ENCODE measurements around the gene ZNF514. TPM values are rescaled to one million over a fixed set of nuclear protein-coding genes. Genes with fewer than 3 reads are reported as not detected.

ZNF514 gene
- total RNA-seq: 8.7 and 14.0 TPM in 2 replicates

DNA sequence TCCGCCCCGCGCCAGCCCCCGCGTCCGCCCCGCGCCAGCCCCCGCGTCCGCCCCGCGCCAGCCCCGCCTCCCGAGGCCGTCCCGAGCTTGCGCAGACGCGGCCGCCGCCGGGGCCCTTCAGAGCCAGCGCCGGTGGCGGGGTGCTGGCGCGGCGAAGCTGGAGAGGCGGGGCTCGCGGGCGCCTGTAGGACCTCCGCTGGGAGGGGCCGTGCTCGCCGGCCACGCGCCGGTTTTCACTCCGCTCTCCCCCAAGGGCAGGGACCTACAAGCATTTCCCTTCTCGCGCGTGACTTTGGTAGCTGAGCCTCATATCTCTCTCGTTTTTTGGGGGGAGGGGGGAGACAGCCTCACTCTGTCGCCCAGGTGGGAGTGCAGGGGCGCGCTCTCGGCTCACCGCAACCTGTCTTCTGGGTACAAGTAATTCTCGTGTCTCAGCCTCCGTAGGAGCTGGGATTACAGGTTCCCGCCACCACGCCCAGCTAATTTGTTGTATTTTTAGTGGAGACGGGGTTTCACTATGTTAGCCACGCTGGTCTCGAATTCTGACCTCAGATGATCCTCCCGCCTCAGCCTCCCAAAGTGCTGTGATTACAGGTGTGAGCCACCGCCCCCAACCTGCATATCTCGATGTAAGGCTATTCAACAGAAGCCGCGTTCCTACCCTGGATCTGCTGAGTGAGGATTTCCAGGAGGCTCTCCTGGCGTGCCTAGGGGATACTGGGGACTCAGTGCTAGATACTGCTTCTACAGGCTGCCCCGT is at the start of gene ZNF514:
TSS of gene ZNF514 (minus strand) at position 159 of the 760 bp plus-strand sequence. CDS start 6,595 bp downstream, outside the sequence.
- DNase-seq: peak; percentile 77

DNA sequence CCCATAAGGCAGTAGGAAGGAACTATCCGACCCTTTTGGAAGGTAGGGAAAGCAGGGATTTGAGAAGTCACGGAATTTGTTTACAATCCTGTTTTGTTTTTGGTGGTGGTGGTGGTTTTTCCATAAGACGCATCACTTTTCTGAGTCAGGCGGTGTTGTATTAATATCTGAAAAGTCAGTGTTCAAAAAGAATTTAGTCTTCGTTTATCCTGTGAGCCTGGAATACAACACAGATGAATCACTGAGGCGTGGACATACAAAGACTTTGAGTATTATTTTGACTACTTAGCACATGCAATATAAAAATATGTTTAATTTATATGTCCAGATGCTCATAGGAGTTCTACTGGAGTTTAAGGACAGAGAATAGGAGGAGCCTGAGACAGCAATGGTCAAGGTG is 48.5 kb upstream of the ZNF514 start:
- no peak for DNase-seq

DNA sequence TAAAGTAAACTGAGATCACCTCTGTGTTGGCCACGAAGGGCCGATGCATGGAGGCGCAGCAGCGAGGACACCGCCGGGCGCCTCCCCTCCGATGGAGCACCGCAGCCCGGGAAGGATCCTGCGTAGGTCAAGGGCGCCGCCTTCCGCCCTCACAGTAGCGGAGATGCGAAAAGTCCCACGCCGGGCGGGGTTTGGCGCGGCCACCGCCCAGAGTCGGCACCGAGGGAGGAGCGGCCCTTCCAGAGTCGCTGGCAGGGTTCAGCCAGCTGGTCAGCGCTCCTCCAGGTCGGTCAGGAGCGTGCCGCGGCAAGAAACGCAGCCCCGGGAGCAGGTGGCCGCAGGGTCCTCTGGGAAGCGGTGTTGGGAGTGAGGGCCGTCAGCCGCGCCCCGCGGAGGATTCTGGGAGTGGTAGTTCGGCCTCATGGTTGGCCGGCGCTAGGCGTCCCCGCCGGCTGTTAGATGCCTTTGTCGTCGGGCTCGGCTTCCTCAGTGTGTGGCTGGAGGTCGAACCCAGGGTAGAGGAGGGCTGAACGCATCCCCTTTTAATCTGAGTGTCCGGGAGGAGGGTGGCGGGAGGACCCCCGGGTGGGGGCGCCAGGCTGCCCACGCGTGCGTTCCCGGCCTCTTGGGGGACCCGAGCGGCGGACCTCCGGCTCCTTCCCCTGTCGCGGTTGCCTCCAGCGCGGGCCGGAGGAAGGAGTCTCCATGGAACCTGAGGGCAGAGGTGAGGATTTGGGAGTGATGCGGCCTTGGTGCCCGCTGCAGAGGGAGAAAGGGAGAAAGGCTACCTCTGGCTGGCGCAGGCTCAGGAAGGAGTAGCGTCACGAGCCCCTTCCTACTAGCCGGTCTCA is 47.7 kb upstream of the ZNF514 start, which contains the start of gene ZNF892:
TSS of gene ZNF892 (plus strand) at position 411 of the 851 bp plus-strand sequence. CDS start at position 706, 295 bp downstream.
- DNase-seq: peak; percentile 92

DNA sequence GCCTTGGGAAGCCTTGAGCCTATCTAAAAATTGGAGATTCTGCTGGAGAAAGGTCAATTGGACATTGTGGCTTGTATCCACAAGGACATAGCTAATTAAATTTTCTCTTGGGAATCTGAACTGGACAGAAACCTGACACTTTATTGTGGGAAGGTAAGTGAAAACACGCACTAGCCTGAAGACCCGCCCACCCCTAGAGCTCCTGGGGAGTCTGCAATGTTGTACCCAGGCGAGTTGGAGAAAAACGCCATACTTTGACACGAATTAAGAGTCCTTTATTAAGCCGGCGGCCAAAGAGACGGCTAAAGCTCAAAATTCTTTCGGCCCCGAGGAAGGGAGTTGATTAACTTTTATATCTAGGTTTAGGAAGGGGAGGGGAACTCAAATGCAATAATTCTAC is 46.4 kb upstream of the ZNF514 start:
- no peak for DNase-seq

DNA sequence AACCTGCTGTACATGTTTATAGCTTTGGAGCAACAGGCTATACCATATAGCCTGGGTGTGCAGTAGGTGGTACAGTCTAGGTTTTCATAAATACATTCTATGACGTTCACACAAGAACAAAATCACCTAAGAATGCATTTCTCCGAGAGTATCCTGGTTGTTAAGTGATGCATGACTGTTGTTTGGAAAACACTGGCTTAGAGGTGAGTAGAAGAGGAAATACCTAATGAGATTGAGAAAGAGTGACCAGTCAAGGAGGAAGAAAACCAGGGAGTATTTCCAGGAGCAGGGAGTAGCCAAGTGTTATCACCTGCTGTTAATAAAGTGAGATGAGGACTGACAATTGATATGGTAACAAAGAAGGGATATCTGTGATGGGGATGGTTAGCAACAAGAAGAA is 44.7 kb upstream of the ZNF514 start:
- DNase-seq: no peak

DNA sequence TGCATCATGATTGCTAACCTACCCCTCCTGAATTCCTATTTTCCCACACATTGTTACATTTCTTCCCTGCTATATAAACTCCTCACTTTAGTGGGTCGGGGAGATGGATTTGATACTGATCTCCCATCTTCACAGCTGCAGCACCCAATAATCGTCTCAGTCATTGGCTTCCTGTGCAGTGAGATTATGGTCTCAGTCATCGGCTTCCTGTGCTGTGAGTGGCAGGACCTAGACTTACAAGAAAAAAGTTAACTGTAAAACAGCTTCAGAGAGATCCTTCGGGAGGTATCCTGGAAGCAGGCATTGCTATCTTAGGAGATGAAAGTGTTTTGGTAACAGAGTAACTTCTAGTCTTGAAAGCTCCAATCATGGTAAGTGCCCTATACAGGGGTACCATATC is 44.3 kb upstream of the ZNF514 start:
- DNase-seq: no peak

DNA sequence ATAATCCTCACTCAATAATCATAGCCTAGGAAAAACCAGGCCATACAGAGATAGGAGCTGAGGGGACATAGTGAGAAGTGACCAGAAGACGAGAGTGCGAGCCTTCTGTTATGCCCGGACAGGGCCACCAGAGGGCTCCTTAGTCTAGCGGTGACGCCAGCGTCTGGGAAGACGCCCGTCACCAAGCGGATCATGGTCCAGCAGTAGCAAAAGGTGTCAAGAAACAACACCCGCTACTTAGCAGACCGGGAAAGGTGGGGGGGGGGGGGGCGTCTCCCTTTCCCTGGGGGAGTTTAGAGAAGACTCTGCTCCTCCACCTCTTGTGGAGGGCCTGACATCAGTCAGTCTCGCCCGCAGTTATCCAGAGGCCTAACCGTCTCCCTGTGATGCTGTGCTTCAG is 33.3 kb upstream of the ZNF514 start:
- DNase-seq: peak; percentile 35

DNA sequence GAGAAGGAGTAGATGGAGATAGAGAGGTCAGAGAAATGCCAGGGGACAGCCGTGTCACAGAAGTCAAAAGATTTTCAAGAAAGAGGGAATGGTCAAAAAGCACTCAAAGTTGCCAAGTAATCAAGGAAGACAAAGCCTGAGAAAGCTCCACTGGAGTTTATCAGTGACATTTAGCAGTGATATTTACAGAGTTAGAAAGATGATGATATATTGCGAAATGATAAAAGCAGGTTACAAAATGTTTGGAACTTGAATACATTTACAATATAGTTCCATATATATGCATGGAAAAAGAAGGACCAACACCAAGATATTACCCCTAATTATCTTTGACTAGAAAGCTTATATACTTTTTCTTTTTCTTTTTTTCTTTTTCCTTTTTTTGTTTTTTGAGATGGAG is 26.3 kb upstream of the ZNF514 start:
- no peak for DNase-seq

DNA sequence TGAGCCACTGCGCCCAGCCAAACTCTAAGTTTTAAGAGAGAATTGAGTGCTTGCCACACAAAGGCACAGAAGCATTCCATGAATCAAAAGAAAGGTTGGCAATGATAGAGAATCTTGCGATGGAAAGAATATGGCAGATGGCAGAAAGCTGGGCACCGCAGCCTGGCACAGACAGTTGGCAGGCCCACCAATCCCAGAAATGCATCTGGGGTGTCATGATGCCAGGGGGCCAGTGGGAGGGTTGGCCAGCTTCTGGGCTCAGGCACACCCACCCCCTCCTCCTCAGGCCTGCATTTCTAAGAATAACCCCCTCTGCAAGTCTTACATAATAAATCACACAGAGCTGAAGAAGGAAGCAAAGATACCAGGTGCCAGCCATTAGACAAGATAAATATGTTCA is 25.5 kb upstream of the ZNF514 start:
- no peak for DNase-seq

DNA sequence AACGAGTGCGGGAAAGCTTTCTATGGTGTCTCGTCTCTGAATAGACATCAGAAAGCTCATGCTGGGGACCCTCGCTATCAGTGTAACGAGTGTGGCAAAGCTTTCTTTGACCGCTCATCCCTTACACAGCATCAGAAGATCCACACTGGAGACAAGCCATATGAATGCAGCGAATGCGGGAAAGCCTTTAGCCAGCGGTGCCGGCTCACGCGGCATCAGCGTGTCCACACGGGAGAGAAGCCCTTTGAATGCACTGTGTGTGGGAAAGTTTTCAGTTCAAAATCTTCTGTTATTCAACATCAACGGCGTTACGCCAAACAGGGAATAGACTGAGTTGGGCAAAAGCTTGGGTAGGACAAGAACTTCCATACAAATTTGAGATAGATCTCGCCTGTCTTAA is 22.1 kb upstream of the ZNF514 start:
- DNase-seq: no peak

DNA sequence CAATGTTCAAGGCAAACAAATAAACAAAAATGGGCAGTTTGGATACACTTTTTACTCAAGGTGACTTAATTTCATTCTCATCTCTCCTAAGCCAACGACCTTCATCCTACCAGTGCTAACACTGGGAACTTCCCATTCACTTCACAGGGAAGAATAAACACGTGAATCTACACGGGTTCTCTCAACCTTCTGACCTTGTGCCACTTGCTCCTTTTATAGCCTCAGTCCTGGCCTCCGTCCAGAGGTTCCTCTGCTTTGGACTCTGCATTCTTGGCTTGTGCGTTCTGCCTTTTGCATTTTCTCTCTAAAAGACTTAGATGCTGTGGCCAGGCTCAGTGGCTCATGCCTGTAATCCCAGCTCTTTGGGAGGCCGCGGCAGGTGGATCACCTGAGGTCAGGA is 19.8 kb upstream of the ZNF514 start:
- DNase-seq: no peak

DNA sequence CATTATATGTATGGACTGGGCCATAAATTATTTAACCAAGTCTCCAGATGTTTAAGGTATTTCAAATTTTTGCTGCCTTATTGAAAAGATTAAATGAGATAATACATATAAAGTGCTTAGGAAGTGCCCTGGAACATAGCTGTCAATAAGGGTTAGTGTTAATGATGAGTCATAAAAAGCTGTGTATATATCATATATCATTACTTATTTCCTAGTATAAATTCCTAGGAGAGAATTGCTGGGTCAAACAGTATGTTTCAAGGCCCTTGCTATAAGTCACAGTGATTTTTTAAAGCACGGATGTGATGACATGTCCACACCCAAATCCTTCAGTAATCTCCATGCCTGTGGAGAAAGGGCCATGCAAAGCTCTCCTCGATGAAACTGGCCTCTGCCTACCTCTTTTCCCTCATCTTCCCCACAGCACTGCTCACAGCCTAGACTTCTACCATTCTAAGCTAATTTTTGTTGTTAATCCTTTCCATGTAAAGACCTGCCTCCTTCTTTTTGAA is 14.4 kb upstream of the ZNF514 start:
- DNase-seq: no peak

DNA sequence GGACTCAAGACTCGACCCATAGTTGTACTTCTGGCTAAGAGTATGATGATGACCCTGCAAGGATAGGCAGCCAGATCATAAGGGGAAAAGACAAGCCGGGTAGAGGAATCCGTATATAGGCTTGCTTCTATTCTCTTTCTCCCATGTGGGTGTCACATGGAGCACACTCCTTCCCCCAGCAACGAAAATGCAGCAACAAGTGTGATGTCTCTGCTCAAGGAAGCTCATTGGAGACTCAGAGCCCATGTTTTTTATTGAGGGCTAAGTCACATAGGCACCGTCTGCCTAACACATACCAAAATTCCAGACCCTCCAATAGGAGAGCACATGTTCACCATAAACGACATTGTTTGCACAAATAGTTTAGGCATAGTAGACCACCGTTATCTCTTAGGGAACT is 12.3 kb upstream of the ZNF514 start:
- no peak for DNase-seq

DNA sequence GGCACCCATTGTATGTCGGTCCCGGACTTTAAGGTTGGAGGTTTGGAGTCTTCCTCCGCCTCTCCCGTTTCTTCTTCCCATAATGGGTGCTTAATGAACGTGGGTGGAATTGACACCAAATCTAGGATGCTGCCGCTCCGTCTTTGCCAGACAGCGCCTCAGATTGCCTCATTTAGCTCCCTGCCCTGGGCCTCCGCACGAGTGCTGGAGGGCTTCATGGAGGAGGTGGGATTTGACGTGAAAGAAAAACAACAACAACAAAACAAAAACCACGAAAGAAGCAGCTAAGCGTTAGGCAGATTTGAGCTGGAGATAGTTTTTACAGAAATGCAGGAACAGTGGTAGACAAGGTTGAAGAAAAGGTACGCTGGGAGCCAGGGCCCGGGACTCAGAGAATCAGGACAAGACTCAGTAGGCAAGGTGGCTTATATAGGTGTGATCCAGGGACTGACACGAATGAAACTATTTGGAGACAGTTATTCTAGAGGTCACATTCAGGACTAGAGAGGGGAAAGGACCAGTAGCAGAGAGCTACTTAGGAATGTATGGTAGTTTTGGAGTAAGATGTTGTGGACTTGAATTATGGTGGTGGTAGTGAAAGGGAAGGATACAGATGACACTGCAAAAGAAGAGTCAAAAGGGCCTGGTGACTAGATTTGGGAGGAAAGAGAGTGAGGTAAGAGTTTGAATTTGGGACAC is 6.6 kb upstream of the ZNF514 start:
- DNase-seq: no peak

DNA sequence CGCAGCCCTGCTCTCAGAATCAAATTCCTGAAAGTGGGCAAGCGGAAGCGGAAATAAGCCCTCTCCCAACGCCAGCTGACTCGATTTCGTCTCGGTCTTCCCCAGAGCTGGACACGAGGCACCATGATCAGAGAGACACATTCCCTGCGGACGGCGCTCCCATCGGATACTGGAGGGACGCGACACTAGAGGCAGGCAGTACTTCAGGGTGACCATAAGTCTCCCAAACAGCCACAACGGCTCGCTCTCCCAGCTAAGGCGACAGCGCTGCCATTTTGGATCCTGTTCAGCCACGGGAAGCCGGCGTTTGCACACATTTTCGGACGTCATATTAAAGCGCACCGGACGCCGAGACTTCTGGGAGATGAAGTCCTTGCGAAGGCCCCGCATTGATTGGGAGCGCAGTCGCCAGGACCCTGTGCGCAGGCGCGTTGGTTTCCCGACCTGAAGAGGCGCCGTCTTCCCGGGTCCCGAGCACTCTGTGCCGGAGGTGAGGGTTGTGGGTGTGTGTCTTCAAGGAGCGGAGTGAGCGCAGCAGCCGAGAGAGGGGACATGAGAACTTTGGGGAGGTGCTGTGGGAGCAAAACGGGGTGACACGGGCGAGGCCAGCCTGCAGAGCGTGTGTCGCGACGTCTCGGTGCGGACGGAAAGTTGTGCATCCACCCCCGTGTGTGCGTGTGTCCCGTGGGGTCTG is 5.9 kb upstream of the ZNF514 start, which contains the start of gene ZNF2:
TSS of gene ZNF2 (plus strand) at position 439 of the 694 bp plus-strand sequence. CDS start 10,418 bp downstream, outside the sequence.
- peak; percentile 99 for DNase-seq

DNA sequence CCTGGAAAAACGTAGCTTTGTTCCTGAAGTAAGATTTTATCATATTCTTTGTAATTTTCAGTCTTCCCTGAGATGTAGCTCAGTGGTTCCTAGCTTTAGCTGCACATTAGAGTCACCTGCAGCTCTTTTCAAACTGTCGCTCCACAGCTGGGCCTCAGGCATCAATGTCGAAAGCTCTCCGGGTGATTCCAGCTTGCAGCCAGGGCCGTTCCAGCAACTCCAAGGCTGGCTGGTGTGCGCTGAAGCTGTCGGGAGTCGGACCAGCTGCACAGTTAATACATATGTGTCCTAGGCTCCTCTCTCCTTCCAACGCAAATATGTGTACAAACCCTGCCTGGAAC is 5.4 kb upstream of the ZNF514 start:
- no peak for DNase-seq

DNA sequence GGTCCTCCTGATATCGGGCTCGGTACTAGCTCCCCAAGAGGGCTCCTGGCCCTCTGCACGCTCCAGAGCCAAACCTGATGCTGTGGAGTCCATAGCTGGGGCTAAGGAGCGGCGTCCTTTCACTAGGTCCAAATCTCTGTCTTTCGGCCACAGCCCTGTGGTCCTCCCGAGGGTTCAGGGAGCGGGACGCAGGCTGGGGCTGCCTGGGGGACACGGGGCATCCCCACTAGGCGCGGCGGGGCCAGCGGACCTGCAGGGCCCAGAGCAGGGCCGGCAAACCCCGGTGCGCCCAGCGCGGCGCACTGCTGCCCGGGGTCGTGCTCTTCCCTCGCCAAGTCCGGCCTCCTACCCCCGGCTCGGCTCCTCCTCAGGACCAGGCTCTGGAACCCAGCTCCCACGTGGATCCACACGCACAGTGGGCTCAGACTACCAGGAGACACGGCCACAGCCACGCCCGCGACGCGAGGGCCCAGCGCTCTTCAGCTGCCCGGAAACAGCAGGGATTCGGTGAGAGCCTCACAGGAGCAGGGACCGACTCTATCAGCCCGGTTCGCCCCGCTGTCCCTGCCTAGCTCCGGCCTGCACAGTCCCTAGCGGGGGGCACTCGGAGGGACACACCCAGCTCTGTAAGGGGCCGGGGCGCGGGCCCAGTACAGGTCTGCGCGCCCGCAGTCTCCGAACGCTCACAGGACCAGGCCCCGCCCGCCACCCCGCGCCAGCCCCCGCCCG is 593 bp downstream of the ZNF514 start:
- DNase-seq: peak; percentile 47

DNA sequence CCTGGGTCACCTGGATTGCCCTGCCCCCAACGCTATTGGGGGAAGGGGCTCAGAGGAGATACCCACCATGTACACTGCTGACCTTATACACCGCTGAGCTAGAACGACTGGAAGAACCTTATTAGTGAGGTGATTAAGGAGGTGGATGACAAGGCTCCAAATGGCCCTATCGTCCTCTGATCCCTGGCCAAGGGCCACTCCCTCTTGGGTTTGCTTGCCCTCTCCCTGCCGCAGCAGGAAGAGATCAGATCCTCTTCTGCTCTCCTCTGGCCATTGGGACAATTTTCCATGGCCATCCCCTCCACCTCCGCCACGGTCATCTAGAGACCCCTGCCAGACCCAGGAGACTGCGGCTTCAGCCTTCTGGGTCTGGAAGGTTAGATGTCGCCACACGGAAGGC is 1.2 kb downstream of the ZNF514 start:
- DNase-seq: no peak

DNA sequence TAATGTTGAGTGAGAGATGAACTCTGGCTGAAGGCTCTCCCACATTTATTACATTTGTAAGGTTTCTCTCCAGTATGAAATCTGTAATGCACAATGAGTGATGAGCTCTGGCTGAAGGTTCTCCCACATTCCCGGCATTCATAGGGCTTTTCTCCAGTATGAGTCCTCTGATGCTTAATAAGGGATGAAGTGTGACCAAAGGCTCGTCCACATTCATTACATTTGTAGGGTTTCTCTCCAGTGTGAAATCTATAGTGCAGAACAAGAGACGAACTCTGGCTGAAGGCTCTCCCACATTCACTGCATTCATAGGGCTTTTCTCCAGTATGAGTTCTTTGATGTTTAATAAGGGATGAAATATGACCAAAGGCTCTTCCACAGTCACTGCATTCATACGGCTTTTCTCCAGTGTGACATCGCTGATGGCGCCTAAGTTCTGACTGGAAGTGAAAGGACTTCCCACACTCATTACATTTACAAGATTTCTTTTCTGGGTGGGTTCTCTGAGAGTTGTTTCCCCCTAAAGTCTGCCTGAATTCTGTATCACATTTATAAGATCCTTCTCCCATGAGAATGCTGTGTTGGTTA is 10.2 kb downstream of the ZNF514 start:
- DNase-seq: no peak

DNA sequence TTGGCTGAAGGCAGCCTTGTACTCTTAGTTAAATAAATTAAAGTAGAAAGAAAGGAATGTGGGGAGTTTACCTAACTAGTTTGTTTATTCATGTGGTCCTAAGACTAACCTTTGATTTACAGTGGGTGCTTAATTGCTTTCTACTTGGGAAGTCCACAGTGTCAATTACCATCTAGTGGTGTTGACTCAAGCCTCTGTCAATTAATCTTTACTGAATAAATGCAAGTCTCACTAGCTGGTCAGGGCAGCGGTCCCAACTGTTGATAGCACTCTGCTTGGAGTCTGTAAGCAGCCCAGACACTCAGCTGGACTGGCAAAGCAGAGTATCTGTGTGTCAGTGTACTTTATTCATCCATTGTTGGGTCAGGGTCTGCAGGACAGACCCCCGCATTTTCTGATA is 15.8 kb downstream of the ZNF514 start:
- no peak for DNase-seq

DNA sequence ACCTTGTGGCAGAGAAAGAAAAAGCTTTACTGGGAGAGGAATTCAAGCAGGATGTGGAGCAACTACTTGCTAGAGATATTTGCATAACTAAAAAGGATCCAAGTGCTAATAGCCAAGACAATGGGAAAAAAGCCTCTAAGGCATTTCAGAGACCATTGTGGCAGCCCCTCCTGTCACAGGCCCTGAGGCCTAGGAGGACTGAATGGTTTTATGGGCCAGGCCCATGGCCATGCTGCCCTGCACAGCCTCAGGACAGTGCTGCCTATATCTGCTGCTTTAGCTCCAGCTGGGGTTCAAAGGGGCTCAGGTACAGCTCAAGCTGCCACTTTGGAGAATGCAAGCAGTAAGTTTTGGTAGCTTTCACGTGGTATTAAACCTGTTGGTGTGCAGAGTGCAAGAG is 20.9 kb downstream of the ZNF514 start:
- DNase-seq: no peak
